OCI-LY1 (cell line): ENCODE measurements around the gene NOS3.

Experiments used
- CTCF ChIP-seq: fragments of 200-600 bp; sonication (generic), shearing (Covaris generic); IDR thresholded peaks from 2 replicates; pipeline ENCODE4 v1.5.1; 2017; ENCODE audit warnings: mild to moderate bottlenecking, antibody characterized with exemption, low read length, moderate library complexity, mixed read lengths
- EZH2 ChIP-seq: fragments of 200-600 bp; sonication (generic), shearing (Covaris generic); IDR thresholded peaks from 2 replicates; pipeline ENCODE4 v1.8.0; 2017; ENCODE audit warnings: borderline replicate concordance, mixed run types, mild to moderate bottlenecking, antibody characterized with exemption, low read length, moderate library complexity, mixed read lengths

- TF ChIP-seq CTCF: no peak
- TF ChIP-seq EZH2: no peak
Measured at GRCh38 chr7:151060113-151060415, 69.2 kb downstream of the NOS3 start.
